Tibial nerve (tissue), 4 donors: Measurements from ENCODE around the gene ATOH8. TPM values are rescaled to one million over a fixed set of nuclear protein-coding genes. Genes with fewer than 3 reads are reported as not detected.
A peak's percentile ranks its signal among the peaks of the same experiment; 100 is the strongest.
"Not testable (repeated sequence)": the region's sequence is repeated elsewhere in the genome, so short reads cannot be mapped to it uniquely, and the experiment has no call there.

Experiments
- DNase-seq, 2 donors: peaks; one replicate each; pipeline ENCODE4 v3.0.0-alpha.2; 2019; ENCODE audit warnings: low spot score in 2 of 2
- H3K27ac ChIP-seq, 4 donors: fragments of 200-600 bp; sonication (generic) in 3 of 4; one replicate each; pipeline ENCODE4 v1.5.1; 2017 to 2019; ENCODE audit warnings: mild to moderate bottlenecking in 1 of 4
- H3K27me3 ChIP-seq, 2 donors: fragments of 200-600 bp; sonication (generic) in 1 of 2; one replicate each; pipeline versions ENCODE4 v1.5.1 to v1.6.0; 2017 to 2019
- H3K36me3 ChIP-seq, 3 donors: fragments of 200-600 bp; sonication (generic); one replicate each; pipeline ENCODE4 v1.5.1; 2018 to 2019
- H3K4me1 ChIP-seq, 4 donors: fragments of 200-600 bp; sonication (generic) in 3 of 4; one replicate each; pipeline ENCODE4 v1.5.1; 2017 to 2019
- H3K4me3 ChIP-seq, 4 donors: fragments of 200-600 bp; sonication (generic) in 3 of 4; one replicate each; pipeline ENCODE4 v1.5.1; 2017 to 2019; ENCODE audit warnings: mild to moderate bottlenecking in 1 of 4, moderate library complexity in 1 of 4
- H3K9me3 ChIP-seq, 4 donors: fragments of 200-600 bp; sonication (generic) in 3 of 4; one replicate each; pipeline ENCODE4 v1.5.1; 2017 to 2019
- EP300 ChIP-seq, 2 donors: sonication (generic); formaldehyde crosslinking; IDR thresholded peaks; one replicate each; pipeline ENCODE4 v1.6.1; 2017; ENCODE audit warnings: antibody characterized with exemption in 2 of 2, mild to moderate bottlenecking in 1 of 2
- POLR2A ChIP-seq, 2 donors: fragments of 450-650 bp; IDR thresholded peaks; one replicate each; pipeline ENCODE4 v1.6.1; 2017; ENCODE audit warnings: antibody characterized with exemption in 2 of 2, mild to moderate bottlenecking in 2 of 2, moderate library complexity in 2 of 2
- WGBS, 2 donors: methylation state at CpG; one replicate each; pipeline ENCODE4 v1.1.5; 2018; 5-methylcytosine and 5-hydroxymethylcytosine counted together
- total RNA-seq, 4 donors: library from RNA; depleted of rRNA; stranded (reverse); fragments of >200 nt; gene quantifications; one replicate each; pipeline ENCODE4 v1.1.0, GENCODE V29; 2016
- TF ChIP-seq, protein P1 (sequence below), 5 experiments: fragments of 200-600 bp in 3 of 5; fragments of 450-650 bp in 2 of 5; sonication (generic) in 3 of 5; IDR thresholded peaks; one replicate each; pipeline ENCODE4 v1.5.1; 2016 to 2019; ENCODE audit warnings: antibody characterized with exemption in 5 of 5, mild to moderate bottlenecking in 3 of 5, moderate library complexity in 2 of 5

Gene ATOH8
- total RNA-seq, 4 donors from 2014 or later, result 98.0 to 170 (median 119) TPM

DNA sequence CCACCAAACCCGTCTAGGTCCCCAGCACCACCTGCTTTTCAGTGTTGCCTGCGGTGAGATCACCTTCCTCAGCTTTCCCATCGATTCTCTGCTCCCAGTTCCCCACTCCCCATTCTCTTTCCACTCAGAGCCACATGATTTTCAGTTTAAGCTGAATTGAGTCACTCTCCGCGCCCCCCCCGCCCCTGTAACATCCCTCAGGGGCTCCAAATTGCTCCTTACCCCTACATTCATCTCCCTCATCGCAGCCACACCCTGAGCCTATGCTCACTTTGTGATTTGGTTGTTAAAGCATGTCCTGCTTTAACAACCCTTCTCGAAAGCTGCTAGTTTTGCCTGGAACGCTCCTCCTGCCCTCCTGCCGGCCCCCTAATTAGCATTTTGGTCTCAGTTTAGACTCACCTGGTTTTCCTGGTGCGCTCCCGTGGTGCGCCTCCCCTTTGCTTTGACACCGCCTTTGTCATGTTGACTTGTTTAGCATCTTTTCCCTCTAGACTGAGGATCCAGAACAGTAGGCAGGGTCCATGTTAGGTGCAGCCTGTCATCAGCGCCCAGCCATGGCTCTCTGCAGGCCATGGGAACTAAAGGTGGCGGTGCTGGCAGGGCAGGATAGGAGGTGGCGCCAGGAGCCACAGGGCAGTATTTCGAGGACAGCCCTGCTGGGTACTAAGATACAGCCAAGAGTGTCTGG lies 74.2 kb downstream of the ATOH8 start:
- H3K36me3 ChIP-seq, result no peaks in the 10 kb centered on the region
- no peak for DNase-seq
- TF ChIP-seq, protein P1, sequence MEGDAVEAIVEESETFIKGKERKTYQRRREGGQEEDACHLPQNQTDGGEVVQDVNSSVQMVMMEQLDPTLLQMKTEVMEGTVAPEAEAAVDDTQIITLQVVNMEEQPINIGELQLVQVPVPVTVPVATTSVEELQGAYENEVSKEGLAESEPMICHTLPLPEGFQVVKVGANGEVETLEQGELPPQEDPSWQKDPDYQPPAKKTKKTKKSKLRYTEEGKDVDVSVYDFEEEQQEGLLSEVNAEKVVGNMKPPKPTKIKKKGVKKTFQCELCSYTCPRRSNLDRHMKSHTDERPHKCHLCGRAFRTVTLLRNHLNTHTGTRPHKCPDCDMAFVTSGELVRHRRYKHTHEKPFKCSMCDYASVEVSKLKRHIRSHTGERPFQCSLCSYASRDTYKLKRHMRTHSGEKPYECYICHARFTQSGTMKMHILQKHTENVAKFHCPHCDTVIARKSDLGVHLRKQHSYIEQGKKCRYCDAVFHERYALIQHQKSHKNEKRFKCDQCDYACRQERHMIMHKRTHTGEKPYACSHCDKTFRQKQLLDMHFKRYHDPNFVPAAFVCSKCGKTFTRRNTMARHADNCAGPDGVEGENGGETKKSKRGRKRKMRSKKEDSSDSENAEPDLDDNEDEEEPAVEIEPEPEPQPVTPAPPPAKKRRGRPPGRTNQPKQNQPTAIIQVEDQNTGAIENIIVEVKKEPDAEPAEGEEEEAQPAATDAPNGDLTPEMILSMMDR (IDR thresholded peaks at IDR 0.05), result no peak
- TF ChIP-seq EP300 (IDR thresholded peaks at IDR 0.05) (no peak), POLR2A (IDR thresholded peaks at IDR 0.05) (no peak)
- H3K9me3 ChIP-seq, result no peaks in the 10 kb centered on the region
- H3K27me3 ChIP-seq, result no peaks in the 10 kb centered on the region
- 75 to 80% methylated on average over 18 of the region's 18 CpGs for WGBS, 2 donors
- H3K4me1 ChIP-seq, result peaks cover 0 to 12% (median 2%) of the 10 kb centered on the region in 4 donors
- H3K4me3 ChIP-seq, result peak overlapping the region in 2 of 4 donors; percentile 20 to 32
- no peak overlapping the region for H3K27ac ChIP-seq

DNA sequence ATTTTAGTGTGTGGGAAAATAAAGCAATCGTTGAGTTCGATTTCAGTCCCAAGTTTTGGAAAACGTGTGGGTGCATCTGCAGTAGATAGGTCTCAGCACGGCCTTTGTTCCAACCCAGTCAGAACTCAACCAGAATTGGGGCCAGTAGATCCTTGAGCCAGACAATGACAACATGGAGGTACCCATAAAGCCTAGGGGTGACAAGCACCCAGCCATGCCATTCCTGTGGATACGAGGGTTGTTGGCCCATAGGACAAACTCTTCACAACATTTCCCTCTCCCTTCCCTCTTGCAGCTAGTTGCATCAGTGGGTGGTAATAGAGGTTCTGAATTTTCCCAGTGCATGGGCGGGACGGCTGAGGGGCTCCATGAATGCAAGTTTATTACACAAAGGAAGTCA lies 74.9 kb downstream of the ATOH8 start:
- TF ChIP-seq EP300 (IDR thresholded peaks at IDR 0.05) (no peak), POLR2A (IDR thresholded peaks at IDR 0.05) (no peak)
- TF ChIP-seq, protein P1 (IDR thresholded peaks at IDR 0.05), result no peak
- no peak overlapping the region for H3K27ac ChIP-seq
- H3K36me3 ChIP-seq, result no peaks in the 10 kb centered on the region
- WGBS, 2 donors, result 93 to 97% methylated on average over 7 of the region's 7 CpGs
- no peak for DNase-seq
- H3K4me3 ChIP-seq, result no peak overlapping the region
- H3K27me3 ChIP-seq, result no peaks in the 10 kb centered on the region
- H3K4me1 ChIP-seq, result peaks cover 0 to 12% (median 2%) of the 10 kb centered on the region in 4 donors
- no peaks in the 10 kb centered on the region for H3K9me3 ChIP-seq

DNA sequence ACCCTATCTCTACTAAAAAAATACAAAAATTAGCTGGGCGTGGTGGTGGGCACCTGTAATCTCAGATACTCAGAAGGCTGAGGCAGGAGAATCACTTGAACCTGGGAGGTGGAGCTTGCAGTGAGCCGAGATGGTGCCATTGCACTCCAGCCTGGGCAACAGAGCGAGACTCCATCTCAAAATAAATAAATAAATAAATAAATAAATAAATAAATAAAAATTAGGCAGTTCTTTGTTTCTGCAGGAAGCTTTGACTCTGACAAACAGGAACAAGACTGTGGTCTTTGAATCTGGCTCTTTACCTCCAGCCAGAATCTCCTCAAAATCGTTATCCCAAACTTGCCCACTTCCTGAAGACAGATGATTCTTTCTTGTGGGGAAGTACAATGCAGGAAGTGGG lies 75.6 kb downstream of the ATOH8 start:
- peaks cover 0 to 12% (median 2%) of the 10 kb centered on the region in 4 donors for H3K4me1 ChIP-seq
- 85 to 89% methylated on average over 4 of the region's 4 CpGs for WGBS, 2 donors
- not testable (repeated sequence) for H3K36me3 ChIP-seq, H3K27me3 ChIP-seq, H3K9me3 ChIP-seq, H3K27ac ChIP-seq, H3K4me3 ChIP-seq, DNase-seq

DNA sequence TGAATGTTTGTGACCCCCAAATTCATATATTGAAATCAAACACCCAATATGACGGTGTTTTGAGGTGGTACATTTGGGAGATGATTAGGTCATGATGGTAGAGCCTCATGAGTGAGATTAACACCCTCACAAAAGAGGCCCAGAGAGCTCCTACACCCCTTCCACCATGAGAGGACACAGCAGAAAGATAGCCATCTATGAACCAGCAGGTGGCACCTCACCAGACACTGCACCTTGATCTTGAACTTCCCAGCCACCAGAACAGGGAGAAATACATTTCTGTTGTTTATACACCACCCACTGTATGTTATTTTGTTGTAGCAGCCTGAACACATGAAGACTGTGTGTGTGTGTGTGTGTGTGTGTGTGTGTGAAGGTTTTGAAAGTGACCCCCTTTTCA lies 76.9 kb downstream of the ATOH8 start:
- TF ChIP-seq, protein P1 (IDR thresholded peaks at IDR 0.05), result no peak
- TF ChIP-seq POLR2A (IDR thresholded peaks at IDR 0.05) (no peak), EP300 (IDR thresholded peaks at IDR 0.05) (no peak)
- H3K4me3 ChIP-seq, result no peak overlapping the region
- 0 to 56% methylated on average over 1 of the region's 1 CpG for WGBS, 2 donors
- no peaks in the 10 kb centered on the region for H3K27me3 ChIP-seq
- H3K27ac ChIP-seq, result no peak overlapping the region
- peaks cover 0 to 2% (median 0%) of the 10 kb centered on the region in 4 donors for H3K9me3 ChIP-seq
- H3K4me1 ChIP-seq, result peaks cover 0 to 12% (median 2%) of the 10 kb centered on the region in 4 donors
- no peaks in the 10 kb centered on the region for H3K36me3 ChIP-seq
- no peak for DNase-seq

DNA sequence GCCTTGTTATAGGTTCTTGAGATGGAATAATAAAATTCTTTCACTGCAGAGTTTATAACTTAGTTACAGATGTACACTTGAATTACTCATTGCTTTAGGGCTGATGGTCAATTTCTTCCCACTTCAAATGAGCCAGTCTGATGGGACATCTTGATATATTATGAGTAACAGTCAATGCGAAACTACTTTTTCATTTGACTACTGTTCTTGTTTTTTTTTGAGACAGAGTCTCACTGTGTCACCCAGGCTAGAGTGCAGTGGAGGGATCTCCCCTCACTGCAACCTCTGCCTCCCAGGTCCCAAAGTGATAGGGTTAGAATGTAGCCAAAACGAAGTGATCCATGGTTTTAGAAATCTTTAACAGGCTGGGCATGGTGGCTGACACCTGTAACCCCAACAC lies 77.9 kb downstream of the ATOH8 start:
- Histone ChIP-seq H3K36me3 (no peaks in the 10 kb centered on the region), H3K27ac (no peak overlapping the region), H3K4me1 (peaks cover 0 to 12% (median 2%) of the 10 kb centered on the region in 4 donors), H3K9me3 (peaks cover 0 to 3% (median 0%) of the 10 kb centered on the region in 4 donors), H3K4me3 (no peak overlapping the region), H3K27me3 (no peaks in the 10 kb centered on the region)
- no peak for DNase-seq
- no peak for TF ChIP-seq EP300 (IDR thresholded peaks at IDR 0.05)
- TF ChIP-seq POLR2A (IDR thresholded peaks at IDR 0.05), result no peak
- TF ChIP-seq, protein P1 (IDR thresholded peaks at IDR 0.05), result no peak
- 88 to 94% methylated on average over 2 of the region's 2 CpGs for WGBS, 2 donors
